Heart left ventricle (tissue), 13 donors: Measurements from ENCODE around the gene MCTP1.

ENCODE experiments used
- CTCF ChIP-seq, 12 donors: fragments of 200-600 bp; sonication (generic) in 4 of 12; IDR thresholded peaks; one replicate each; pipeline versions ENCODE4 v1.5.0 to v1.8.0; 2018 to 2022; ENCODE audit warnings: antibody characterized with exemption in 12 of 12, mild to moderate bottlenecking in 5 of 12
- POLR2A ChIP-seq, 2 donors: fragments of 450-650 bp; IDR thresholded peaks; one replicate each; pipeline ENCODE4 v1.6.1; 2017; ENCODE audit warnings: antibody characterized with exemption in 2 of 2, mild to moderate bottlenecking in 2 of 2, moderate library complexity in 2 of 2
- donor health status: ischemic (EF 13 %, LVEDD 7.1; RV severe dilation, severe dysfunction).
- donor health status: DM: no; HTN: yes; CAD: no.
- donor health status: DM: no; HTN: no; CAD: no.
- donor health status: ischemic (EF 25% LVEDD 6.9; RV normal size, moderate dysfunction).
- donor health status: ischemic (EF 25% LVEDD 5.7; RV mildly dilated, moderate dysfunction).
- donor health status: ischemic (EF 35%, LVEDD 5.7; RV mildly dilated, moderate dysfunction).
- donor health status: nonischemic (EF 11% LVEDD 7.7; RV severe dilation, severe dysfunction).
- donor health status: DM: yes; HTN: yes; CAD: no.
- donor health status: PGD.
- donor health status: ischemic (EF 29% LVEDD 5.4; RV normal size, mild dysfunction).
- donor health status: nonischemic (EF 23%, LVEDD 6.1; RV moderate dilation, normal function).

- TF ChIP-seq CTCF (IDR thresholded peaks at IDR 0.05) (no peak), POLR2A (IDR thresholded peaks at IDR 0.05) (no peak)
Observed at GRCh38 chr5:95020345-95020744, 264.5 kb downstream of the MCTP1 start.
